NCI-H2196 treated with DMSO at 0.1 percent for 48 hours (cell line): Measurements from ENCODE around the gene TIAM2.

Experiments
- DNase-seq: peaks from one replicate; lab custom pipeline; 2025; ENCODE audit not compliant: unreplicated experiment; lab: John Stamatoyannopoulos, UW

The TIAM2 gene

DNA sequence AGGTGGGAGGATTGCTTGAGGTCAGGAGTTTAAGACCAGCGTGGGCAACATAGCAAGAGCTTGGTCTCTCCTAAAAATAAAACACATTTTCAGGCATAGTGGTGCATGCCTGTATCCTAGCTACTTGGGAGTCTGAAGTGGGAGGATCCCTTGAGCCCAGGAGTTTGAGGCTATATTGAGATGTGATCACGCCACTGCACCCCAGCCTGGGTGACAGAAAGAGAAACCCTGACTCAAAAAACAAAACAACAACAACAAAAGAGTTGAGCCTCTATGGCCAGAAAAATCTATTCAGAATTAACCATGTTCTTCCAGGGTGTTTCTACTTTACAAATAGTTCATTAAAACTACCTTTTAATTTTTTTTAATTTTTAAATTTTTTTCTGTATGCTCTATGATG lies 60.6 kb downstream of the TIAM2 start:
- DNase-seq, result no peak

DNA sequence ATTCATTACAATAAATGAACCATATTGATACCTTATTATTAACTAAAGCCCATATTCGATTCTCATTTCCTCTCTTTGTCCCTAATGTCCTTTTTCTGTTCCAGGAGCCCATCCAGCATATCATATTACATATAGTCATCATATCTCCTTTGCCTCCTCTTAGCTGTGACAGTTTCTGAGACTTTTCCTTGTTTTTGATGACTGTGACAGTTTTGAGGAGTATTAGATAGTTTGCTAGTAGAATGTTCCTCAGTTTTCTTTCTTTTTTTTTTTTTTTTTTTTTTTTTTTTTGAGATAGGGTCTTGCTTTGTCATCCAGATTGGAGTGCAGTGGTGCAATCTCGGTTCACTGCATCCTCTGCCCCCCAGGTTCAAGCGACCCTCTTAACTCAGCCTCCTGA lies 61.6 kb downstream of the TIAM2 start:
- DNase-seq, result no peak

DNA sequence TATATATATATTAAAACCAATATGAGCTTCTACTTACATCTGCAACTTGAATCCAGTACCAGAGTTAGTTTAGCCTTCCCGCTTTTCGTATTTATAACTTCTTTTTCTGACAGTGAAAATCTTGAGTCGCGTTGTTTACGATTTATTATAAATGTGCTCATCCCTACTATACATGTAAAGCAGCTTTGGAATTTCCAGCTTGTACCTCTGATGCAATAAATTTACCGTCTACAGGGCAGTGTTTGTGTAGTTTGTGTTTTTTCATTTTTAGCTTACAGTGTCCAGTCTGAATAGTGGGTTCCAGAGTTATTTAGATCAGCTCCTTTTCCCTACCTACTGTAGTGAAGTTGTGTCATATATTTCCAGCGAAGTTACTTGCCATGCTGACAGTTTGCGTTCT lies 66.3 kb downstream of the TIAM2 start:
- no peak for DNase-seq

DNA sequence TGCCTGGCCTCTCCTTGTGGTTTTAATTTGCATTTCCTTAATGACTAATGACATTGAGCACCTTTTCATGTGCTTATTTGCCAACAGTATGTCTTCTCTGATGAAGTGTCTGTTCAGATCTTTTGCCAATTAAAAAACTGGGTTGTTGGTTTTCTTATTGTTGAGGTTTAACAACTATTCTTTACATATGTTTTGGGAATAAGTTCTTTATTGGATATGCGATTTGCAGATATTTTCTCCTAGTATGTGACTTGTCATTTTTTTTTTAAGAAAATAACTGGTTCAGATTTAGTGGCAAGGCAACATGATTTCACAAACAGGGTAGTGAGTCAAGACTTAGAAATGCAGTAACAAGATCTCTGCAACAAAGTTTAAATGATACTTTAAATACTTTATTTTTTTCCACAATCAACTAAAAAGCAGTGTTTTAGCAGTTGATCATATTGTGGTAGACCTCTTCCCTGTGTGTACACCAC lies 67.8 kb downstream of the TIAM2 start:
- DNase-seq, result no peak

DNA sequence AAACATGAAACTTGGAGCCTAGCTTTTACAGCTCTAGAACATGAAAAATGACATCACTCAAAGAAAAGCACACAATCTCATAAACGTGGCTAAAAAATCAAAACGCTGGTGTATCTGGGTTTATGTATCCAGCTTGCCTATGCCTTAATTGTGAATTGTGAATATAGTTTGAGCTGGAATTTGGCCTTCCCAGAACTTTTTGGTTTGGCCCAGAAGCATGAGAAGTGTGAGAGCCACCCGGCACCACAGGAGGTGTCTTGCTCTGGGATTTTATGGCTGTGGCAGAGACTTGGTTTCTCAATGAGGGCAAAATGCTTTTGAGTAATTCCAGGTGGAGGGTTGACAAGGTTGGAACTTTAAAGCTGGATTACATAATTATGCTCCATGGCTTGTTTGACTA lies 69.2 kb downstream of the TIAM2 start:
- no peak for DNase-seq

DNA sequence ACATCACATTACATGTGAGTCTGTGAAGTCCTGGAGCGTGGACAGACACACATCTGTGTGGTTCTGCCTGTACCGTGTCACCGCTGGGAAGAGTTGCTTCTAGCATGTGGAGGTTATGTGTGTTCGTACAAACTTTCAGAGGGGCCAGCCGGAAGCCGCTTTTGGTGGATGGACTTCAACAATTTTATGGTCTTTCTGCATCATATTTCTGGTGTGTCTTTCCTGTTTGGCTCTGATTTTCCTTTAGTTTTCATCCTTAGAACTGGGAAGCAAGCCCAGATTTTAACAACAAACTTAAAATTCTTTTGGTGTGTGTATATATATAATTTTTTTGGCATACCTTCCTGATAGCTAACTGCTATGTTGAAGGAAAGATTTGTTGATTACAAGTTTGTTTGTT lies 71.2 kb downstream of the TIAM2 start:
- no peak for DNase-seq

DNA sequence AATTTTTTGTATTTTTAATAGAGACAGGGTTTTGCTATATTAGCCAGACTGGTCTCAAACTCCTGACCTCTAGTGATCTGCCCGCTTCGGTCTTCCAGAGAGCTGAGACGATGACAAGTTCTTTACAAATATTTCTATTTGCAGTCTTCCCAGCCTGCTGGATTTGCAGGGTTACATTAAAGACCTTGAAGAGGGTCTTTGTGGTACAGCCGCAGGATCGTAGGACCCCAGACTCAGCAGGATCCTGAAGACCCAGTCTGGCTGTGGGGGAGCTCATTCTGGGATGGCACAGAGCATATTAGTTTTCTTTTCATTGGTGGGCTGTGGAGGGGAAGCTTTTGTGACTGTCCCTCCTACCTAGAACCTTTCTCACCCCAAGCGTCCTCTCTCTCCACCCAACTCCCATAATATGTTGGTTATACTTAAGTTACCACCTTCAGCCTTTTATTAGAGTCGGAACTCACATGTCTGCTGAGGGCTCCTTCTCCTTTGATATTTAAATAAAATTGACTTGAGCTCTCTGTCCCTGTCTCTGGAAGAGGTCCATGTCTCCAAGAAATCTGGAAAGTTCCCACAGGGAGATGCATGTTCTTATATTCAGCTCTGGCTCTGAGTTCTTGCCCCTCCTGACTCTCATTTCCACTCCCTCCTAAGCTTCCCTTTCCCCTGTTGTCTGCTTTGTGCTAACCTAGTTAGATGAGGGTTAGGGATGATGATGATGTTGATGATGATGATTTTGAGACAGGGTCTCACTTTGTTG lies 72.0 kb downstream of the TIAM2 start:
- DNase-seq, result no peak

DNA sequence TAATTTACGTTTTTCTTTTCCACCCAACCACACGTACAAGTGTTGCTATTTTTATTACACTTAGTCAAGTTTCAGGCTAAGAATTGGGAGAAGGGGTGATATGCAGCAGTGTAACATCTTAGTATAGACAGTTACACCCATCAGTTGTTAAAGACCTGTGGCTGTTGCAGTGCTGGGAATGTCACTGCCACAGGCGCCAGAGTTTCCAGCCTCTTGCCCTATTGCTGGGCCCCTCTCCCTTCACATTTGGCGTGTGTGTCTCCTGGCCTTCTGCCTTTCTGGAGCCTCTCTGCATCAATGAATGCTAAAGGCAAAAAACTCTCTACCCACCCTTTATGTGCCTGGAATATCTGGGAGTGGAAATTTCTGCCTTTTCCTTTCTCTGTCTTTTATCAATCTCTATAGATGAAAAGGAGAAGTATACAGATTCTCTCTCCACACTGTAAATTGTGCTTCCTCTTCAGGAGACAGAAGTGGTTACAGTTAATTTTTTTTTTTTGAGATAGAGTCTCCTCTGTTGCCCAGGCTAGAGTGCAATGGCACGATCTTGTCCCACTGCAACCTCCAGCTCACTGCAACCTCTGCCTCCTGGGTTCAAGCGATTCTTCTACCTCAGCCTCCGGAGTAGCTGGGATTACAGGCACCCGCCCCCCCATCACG lies 73.0 kb downstream of the TIAM2 start:
- no peak for DNase-seq

DNA sequence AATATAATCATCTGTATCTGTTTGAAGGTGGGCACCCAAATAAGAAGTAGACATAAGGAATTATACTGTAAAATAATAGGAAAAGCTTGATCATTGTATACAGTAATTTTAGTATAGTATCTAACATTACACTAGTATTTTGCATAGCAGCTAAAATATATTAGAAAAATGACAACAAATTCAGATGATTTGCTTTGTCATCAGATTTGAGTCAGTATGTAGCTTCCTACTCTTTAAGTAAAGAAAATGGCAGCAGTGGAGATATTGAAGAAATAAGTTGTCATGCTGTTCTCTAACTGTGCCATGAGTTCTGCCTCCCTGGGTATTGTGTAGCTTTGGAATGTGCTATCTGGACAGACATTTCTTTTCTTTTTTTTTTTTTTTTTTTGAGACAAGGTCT lies 74.4 kb downstream of the TIAM2 start:
- no peak for DNase-seq

DNA sequence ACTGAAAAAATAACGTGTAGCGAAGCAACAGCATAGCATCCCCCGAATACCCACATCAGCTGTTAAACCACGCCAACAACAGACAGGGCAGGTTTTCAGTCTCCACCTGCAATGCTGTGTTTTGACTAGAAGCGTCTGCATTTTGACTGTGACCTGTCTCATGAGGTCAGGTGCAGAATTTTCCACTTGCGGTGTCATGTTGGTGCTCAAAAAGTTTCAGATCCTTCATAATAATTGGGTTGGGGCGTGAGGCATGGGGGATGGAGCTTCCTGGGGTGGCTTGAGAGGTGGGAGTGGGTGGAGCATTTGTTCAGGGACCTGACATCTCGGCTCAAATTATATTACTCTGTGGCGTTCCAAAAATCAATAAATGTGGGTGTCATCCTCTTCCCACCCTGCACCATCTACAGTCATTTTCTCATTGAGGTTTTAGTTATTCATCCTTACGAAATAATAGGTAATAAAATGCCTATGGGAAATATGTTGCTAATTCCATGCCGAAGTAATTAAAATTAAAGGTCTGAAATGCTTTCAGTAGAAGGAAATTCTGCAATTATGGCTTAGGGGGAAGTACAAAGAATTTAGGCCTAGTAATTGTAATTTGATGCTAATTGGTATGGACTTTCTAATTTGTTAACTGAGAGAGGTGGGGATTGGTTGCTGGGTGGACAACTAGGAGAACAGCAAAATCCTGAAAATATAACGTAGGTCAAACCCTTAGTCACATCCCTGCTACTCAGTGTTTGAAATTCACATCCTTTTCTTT lies 81.0 kb downstream of the TIAM2 start:
- no peak for DNase-seq

DNA sequence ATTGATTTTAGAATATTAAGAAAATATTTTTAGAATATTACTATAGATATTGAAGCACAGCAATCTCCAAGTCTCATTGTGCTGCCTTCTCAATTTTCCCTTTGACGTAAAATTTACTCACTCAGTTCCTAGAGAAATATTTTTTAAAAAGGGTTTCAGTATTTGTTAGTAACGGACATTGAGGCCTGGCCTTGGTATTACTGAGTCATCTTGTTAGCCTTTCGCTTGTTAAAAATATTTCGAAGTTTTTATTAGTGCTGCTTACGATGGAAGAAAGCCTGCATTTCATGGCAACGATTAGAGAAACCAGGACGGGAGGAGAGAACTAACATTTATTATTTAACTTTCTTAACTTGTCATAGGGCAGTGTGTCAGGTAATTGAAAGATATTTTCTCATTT lies 82.2 kb downstream of the TIAM2 start:
- no peak for DNase-seq

DNA sequence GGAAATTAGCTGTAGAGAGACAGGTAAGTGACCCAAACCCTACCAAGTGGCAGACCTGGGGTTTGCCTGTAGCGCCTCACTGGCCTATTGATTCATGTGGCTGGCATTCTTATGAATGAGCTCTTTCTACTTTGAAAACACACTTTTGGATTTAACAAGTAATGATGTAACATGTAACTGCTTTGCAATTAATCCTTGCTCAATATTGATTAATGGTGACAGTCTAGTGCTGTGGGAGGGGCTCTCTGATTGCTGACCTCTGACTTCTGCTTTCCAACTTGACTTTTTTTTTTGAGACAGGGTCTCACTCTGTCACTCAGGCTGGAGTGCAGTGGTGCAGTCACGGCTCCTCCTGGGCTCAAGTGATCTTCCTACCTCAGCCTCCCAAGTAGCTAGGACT lies 82.7 kb downstream of the TIAM2 start:
- no peak for DNase-seq

DNA sequence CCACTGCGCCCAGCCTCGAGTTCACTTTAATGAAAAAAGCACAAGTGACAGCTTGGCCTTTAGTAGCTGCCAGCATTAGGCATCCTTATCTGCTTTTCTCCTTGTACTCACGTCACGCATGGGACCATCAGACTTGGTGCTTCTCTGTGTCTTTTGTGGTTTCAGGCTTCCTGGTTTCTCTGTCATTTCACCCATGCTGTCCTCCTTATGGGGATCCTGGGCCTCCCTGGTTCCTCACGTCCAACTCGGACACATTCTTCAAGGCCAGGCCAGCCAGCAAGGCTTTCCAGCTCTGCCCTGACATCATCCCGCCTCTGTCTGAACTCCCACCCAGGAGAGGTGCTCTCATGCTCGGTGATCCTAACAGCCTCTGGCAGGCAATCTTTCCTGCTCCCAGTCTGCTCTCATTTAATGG lies 83.2 kb downstream of the TIAM2 start:
- DNase-seq, result no peak

DNA sequence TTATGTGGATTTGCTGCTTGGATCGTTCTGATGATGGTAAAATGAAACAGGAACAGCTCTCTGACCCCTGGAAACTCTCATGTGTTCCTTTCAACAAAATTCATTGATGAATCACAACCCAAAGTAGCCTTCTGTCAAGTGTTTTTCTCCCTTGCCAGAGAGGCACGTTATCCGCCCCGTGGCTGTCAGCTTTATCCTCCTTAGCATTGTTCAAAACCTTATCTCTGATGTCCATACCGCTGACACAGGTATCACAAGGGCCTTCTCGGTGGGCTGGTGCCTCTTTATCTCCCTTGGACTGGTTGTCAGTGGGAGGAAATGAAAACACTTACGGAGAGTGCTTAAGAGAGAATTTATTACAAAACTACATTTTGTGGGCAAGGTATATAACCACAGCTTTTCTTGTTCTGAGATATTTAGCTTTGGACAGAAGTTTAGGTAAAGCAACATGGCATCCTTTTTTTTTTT lies 84.9 kb downstream of the TIAM2 start:
- DNase-seq, result no peak

DNA sequence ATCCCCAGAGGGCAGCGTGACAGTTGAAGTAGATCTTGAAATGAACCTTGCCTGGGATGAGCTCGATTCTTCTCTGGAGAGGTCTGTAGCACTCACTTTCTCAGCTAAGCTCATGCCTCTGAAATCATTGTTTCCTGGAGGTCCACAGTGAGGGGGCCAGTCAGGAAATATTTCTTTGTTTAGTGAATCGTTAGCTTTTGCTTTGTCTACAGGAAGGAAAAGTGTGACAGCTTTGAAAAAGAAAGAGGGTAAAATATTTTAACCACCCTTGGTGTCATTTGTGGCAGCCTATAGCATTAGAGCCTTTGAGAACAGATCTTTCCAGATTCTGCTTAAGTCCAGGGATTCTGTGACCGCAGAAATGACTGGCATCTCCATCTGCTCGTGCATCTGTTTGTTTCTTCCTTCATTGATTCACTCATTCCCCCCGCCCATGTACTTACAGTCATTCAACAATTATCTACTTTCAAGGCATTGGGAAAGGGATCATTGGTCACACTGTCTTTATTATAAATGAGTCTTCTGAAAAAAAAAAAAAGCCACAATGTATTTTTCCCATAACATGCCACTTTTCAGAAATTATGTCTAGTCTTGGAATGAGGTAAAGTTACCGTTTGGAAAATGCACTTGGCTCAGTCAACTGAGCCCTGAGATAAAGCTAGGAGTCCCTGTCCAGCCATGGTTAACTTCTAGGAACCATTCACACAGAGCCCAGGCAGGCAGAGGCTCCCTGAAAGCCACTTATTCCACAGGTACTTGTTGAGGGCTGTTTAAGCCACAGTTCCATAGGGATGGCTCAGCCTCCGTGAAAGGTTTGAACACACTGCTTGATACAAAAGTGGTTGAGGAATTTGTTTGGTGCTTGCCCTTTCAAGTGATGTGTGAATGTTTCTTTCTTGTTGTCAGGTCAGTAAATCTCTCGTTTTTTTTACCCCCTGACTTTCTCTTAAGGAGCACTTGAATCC lies 86.0 kb downstream of the TIAM2 start:
- DNase-seq, result no peak

DNA sequence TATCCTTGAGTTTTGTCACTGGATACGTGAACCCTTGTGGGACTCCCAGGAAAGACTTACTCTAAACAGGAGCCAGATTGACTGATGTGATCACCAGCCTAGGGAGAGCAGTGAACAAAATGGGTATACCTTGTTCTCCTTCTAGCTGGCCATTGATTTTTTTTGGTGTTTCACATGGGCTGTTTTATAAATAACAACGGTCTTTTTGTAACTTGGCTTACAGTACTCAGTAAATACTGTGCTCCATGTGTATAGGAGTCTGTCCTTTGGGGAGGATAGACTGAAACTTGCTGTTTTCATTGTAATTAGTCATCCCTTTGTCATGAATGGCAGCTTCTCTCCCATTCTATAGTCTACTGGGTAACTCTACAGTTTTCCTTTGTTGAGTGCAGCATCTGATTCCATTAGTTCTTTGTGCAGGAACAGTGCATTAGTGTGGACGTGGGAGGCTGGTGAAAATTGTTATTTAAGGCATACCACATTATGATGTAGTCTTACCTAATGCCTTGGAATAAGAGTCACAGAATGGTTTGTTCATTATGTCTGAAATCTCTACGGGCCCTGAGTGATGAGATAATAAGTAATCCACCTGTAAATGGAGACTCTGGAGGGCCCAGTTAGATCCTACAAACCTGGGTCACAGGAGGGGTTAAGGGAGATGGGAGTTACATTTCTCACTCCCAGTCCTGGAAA lies 89.5 kb downstream of the TIAM2 start:
- no peak for DNase-seq

DNA sequence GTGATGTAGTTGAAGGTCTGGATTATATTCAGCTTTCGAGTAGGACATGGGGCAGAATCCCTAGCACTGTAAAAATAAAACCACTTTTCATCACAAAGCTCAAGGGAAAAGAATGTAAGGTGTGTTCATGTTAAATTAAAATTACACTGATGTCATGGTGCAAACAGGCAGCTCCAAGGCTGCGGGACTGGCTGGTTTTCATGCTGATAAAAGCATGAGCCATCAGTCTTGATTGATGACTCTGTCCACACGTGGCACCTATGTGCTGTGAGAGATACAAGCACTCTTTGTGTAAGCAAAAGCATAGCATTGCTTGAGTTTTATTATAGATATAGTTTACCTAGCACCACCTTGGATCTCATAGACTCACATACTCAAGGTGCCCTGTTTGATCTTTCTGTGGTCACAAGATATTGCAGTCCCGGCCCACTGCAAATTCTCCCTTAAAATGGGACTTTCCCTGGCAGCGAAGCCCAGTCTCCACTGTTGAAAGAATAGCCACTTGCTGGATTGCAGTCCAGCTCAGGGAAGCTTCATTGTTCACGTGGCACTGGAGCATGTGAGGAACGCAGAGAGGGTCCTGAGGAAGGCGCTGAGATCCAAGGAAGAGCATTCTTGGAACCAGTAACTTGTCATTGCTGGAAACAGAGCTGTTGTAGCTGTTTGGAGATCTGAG lies 90.6 kb downstream of the TIAM2 start:
- no peak for DNase-seq

DNA sequence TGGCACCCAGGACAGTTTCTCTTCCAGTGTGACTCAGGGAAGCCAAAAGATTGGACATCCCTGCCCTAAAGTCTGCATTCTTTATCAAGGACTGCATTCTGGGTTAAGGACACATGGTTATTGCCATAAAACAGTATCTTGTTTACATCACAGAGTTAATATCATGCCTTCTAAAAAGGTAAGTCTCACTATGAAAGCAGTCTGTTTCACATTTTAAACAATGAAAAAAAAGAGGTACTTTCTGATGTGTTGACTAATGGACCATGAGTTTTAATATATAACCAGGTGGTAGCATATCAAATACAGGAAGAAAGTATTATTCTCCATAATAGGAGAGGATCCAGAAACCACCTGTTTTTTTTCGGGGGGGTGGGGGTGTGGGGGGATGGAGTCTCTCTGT lies 93.7 kb downstream of the TIAM2 start:
- DNase-seq, result no peak

DNA sequence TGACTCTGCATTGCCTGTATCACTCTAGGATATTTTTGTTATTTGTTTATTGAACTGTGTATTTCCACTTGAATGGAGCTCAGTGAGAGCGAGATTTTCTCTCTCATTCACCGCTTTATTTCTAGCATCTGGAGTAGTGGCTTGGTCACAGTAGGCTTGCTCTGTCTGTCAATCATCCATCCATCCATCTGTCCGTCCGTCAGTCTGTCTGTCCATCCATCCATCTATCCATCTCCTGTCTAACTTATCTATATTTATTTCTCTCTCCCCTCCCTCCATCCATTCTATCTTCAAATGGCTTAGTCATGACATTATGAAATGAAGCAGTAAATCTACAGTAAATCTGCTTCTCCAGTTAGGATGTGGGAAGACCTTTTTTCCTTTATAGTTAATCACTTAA lies 94.6 kb downstream of the TIAM2 start:
- no peak for DNase-seq

DNA sequence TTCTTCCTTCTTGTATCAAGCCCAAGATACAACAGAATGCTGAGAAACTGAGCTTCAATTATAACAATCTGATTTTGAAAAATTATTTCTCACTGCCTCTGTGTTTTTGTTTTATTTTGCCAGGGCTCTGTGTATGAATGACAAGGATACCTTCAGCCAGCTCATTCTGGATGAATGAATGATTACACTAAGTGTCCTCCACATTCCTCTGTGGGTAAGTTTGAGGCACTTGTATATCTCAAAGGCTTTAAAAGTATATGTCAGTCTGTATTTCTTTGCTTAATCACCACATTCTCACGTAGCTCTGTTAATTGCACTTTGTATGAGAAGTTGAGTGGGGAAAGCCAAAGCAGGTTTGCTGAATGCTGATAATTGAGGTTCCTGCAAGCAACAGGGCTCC lies 95.1 kb downstream of the TIAM2 start:
- DNase-seq, result no peak
